ENCODE data around the gene MYH10. TPM values are rescaled to one million over a fixed set of nuclear protein-coding genes. Genes with fewer than 3 reads are reported as not detected.

MYH10 gene
- total RNA-seq, 2 donors from 2014 or later: 48.6 to 56.6 TPM

DNA sequence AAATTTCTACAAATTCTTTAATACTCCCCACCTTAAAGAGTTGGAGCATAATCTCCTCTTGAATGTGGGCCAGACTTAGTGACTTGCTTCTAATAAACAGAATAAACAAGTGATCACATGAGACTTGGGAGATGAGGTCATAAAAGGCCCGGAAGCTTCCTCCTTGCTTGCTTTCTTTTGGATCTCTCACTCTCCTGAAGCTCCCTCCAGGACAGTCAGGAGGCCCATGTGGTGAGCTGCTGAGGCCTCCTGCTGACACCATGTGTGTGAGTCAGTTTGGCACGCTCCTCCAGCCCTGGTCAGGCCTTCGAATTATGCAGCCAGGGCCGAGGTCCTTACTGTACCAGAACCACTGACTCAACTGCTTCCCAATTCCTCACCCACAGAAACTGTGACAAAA lies 141.6 kb downstream of the MYH10 start:
- intact Hi-C loops (cut with DNase I): no loop called here

DNA sequence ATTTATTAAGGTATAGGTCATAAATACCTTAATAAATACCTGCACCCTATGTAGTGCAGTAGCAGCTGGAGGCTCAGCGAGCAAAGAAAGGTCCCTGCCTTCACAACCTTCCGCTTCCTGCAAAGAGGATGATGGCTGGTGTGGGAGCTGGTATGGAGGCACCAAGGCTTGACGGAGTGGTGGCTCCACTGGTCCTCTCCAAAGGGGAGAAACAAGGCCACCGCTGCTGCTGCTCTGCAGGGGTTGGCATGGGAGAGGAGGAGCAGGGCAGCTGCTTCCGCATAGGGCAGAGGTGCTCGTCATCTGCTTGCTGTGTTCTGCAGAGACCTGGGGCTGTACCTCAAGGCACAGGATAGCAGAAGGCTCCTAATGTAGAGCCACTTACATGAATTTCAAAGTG lies 142.0 kb downstream of the MYH10 start:
- no peak overlapping the region for H3K4me3 ChIP-seq
- H3K27me3 ChIP-seq (replicated peaks; ENCODE audit: insufficient read depth): no peaks in the 10 kb centered on the region
- no peaks in the 10 kb centered on the region for H3K9me3 ChIP-seq
- WGBS: 95% methylated on average over 6 of the region's 6 CpGs
- no peak for TF ChIP-seq POLR2A (IDR thresholded peaks at IDR 0.05)
- TF ChIP-seq, protein P1, sequence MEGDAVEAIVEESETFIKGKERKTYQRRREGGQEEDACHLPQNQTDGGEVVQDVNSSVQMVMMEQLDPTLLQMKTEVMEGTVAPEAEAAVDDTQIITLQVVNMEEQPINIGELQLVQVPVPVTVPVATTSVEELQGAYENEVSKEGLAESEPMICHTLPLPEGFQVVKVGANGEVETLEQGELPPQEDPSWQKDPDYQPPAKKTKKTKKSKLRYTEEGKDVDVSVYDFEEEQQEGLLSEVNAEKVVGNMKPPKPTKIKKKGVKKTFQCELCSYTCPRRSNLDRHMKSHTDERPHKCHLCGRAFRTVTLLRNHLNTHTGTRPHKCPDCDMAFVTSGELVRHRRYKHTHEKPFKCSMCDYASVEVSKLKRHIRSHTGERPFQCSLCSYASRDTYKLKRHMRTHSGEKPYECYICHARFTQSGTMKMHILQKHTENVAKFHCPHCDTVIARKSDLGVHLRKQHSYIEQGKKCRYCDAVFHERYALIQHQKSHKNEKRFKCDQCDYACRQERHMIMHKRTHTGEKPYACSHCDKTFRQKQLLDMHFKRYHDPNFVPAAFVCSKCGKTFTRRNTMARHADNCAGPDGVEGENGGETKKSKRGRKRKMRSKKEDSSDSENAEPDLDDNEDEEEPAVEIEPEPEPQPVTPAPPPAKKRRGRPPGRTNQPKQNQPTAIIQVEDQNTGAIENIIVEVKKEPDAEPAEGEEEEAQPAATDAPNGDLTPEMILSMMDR (IDR thresholded peaks at IDR 0.05): no peak
- TF ChIP-seq POLR2AphosphoS5 (IDR thresholded peaks at IDR 0.05): no peak
- intact Hi-C loops (cut with DNase I): no loop called here
- peaks cover 3% of the 10 kb centered on the region in 2 donors for H3K36me3 ChIP-seq
- H3K4me1 ChIP-seq (replicated peaks): no peaks in the 10 kb centered on the region
- H3K27ac ChIP-seq: no peak overlapping the region
- no peak for DNase-seq (ENCODE audit: low spot score)

More for the DNA sequence above, 141.6 kb downstream of the MYH10 start:
- no peak overlapping the region for H3K27ac ChIP-seq
- DNase-seq (ENCODE audit: low spot score): no peak
- no peaks in the 10 kb centered on the region for H3K9me3 ChIP-seq
- H3K27me3 ChIP-seq (replicated peaks; ENCODE audit: insufficient read depth): no peaks in the 10 kb centered on the region
- peaks cover 0 to 3% of the 10 kb centered on the region in 2 donors for H3K36me3 ChIP-seq
- no peaks in the 10 kb centered on the region for H3K4me1 ChIP-seq (replicated peaks)
- WGBS: 57% methylated on average over 4 of the region's 4 CpGs
- TF ChIP-seq POLR2A (IDR thresholded peaks at IDR 0.05) (no peak), POLR2AphosphoS5 (IDR thresholded peaks at IDR 0.05) (no peak)
- TF ChIP-seq, protein P1 (IDR thresholded peaks at IDR 0.05): no peak
- no peak overlapping the region for H3K4me3 ChIP-seq

DNA sequence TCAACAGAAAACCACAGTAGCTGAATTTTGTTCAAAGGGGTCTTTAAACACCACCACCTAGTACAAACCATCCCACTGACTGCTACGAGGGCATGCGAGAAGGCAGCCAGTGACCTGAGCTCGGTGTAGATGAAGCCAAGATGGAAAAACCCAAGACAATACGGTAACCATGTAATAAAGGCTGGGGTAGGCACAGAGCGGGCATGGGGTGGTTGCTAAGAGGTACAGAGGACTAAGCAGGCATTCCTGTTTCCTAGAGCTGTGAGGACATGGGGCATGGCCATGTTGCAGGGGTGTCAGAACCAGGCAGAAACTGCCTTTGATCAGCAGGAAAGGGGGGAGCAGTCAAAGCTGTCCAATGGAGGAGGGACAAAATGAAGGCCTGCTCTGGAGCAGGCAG lies 142.8 kb downstream of the MYH10 start:
- Histone ChIP-seq H3K36me3 (peaks cover 3 to 4% of the 10 kb centered on the region in 2 donors), H3K27me3 (replicated peaks; ENCODE audit: insufficient read depth) (no peaks in the 10 kb centered on the region), H3K9me3 (no peaks in the 10 kb centered on the region), H3K4me1 (replicated peaks) (no peaks in the 10 kb centered on the region), H3K27ac (no peak overlapping the region), H3K4me3 (no peak overlapping the region)
- no peak for DNase-seq (ENCODE audit: low spot score)
- TF ChIP-seq POLR2A (IDR thresholded peaks at IDR 0.05) (no peak), POLR2AphosphoS5 (IDR thresholded peaks at IDR 0.05) (no peak)
- TF ChIP-seq, protein P1 (IDR thresholded peaks at IDR 0.05): no peak
- intact Hi-C loops (cut with DNase I): no loop called here
- WGBS: 91% methylated on average over 5 of the region's 5 CpGs

DNA sequence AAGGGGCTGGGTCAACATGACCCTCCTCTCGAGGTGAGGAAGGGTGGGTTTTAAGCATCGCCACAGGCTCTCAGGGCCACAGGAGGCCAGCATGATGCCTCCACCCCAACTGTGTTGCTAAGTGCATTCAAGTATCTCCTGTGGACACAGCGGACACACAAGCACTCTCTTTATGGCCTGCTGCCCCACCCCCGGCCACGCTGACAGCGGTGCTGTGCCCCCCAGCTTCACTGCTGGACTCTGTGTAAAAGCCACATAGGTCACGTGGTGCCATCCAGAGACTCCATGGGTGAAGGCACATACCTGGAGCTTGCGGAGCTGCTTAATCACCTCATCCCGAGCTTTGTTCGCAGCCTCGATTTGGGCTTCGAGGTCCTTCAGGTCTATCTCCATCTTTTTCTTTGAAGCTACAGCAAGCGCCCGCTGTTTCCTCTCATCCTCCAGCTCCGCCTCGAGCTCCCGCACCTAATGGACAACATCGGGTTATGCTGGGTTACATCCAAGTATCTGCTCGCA lies 143.3 kb downstream of the MYH10 start:
- intact Hi-C loops (cut with DNase I): no loop called here
- H3K27me3 ChIP-seq (replicated peaks; ENCODE audit: insufficient read depth): no peaks in the 10 kb centered on the region
- H3K36me3 ChIP-seq: peaks cover 3 to 4% of the 10 kb centered on the region in 2 donors
- H3K9me3 ChIP-seq: no peaks in the 10 kb centered on the region
- H3K27ac ChIP-seq: no peak overlapping the region
- 88% methylated on average over 17 of the region's 19 CpGs for WGBS
- no peak overlapping the region for H3K4me3 ChIP-seq
- H3K4me1 ChIP-seq (replicated peaks): no peaks in the 10 kb centered on the region
- TF ChIP-seq, protein P1 (IDR thresholded peaks at IDR 0.05): no peak
- no peak for TF ChIP-seq POLR2A (IDR thresholded peaks at IDR 0.05)
- no peak for TF ChIP-seq POLR2AphosphoS5 (IDR thresholded peaks at IDR 0.05)
- no peak for DNase-seq (ENCODE audit: low spot score)

DNA sequence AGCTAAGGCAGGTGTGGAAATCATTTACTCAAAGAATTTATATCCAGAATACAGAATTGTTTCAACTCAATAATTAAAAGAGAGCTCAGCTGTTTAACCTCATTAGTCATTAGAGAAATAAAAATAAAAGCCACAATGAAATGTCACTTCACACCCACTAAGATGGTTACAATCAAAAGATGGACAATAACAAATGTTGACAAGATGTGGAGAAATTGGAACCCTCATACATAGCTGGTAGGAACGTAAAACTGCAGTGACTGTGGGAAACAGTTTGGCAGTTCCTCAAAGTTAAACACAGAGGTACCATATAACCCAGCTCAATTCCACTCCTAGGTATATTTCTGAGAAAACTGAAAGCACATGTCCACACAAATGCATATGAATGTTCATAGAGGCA lies 145.0 kb downstream of the MYH10 start:
- Histone ChIP-seq H3K36me3 (peaks cover 0 to 4% of the 10 kb centered on the region in 2 donors), H3K9me3 (no peaks in the 10 kb centered on the region), H3K4me1 (replicated peaks) (no peaks in the 10 kb centered on the region), H3K4me3 (no peak overlapping the region), H3K27me3 (replicated peaks; ENCODE audit: insufficient read depth) (no peaks in the 10 kb centered on the region), H3K27ac (no peak overlapping the region)
- TF ChIP-seq, protein P1 (IDR thresholded peaks at IDR 0.05): no peak
- TF ChIP-seq POLR2AphosphoS5 (IDR thresholded peaks at IDR 0.05) (no peak), POLR2A (IDR thresholded peaks at IDR 0.05) (no peak)
- WGBS: 85% methylated on average over 1 of the region's 1 CpG
- DNase-seq (ENCODE audit: low spot score): no peak
- intact Hi-C loops (cut with DNase I): no loop called here
